ENCODE results near the gene ABCD3.

DNA sequence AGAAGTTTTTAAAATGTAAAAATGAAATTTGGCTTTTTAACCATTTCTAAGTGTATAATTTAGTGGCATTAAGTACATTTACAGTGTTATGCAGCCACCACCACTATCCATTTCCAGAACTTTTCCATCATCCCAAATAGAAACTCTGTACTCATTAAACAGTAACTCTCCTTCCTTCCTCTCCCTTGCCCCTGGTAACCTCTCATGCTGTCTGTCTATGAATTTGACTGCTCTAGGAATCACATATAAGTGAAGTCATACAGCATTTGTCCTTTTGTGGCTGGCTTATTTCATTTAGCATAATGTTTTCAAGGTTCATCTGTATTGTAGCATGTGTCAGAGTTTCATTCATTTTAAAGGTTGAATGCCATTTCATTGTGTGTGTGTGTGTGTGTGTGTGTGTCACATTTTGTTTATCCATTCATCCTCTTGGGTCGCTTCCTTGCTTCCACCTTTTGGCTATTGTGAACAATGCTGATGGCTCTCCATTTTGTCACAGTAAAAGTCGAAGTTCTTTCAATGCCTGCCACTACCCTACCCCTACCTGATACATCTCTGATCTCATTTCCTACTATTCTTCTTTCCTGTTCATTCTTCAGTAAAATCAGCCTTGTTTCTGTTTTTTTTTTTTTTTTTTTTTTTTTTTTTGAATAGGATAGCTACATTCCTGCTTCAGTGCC is 78.0 kb downstream of the ABCD3 start:
- TF ChIP-seq, protein P1, sequence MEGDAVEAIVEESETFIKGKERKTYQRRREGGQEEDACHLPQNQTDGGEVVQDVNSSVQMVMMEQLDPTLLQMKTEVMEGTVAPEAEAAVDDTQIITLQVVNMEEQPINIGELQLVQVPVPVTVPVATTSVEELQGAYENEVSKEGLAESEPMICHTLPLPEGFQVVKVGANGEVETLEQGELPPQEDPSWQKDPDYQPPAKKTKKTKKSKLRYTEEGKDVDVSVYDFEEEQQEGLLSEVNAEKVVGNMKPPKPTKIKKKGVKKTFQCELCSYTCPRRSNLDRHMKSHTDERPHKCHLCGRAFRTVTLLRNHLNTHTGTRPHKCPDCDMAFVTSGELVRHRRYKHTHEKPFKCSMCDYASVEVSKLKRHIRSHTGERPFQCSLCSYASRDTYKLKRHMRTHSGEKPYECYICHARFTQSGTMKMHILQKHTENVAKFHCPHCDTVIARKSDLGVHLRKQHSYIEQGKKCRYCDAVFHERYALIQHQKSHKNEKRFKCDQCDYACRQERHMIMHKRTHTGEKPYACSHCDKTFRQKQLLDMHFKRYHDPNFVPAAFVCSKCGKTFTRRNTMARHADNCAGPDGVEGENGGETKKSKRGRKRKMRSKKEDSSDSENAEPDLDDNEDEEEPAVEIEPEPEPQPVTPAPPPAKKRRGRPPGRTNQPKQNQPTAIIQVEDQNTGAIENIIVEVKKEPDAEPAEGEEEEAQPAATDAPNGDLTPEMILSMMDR (IDR thresholded peaks at IDR 0.05), result no peak
- no peak for TF ChIP-seq POLR2A (IDR thresholded peaks at IDR 0.05)

Measured in lower leg skin (tissue), 3 donors.